Suppressor macrophage (primary cell): ENCODE data around the gene LGALS1.
"Not testable (repeated sequence)": the region's sequence is repeated elsewhere in the genome, so short reads cannot be mapped to it uniquely, and the experiment has no call there.

Source experiments
- DNase-seq, 4 experiments: peaks; one replicate each; pipeline ENCODE4 v3.0.0-alpha.2; 2020 to 2022

Gene LGALS1

GRCh38 chr22:37639070-37639760, 36.2 kb upstream of the LGALS1 start, which contains the start of gene SH3BP1:
Gene SH3BP1, plus strand, starts transcription at chr22:37639669. Its CDS starts 119 bp downstream, at chr22:37639788.
- DNase-seq = peak; percentile 46 to 80 (median 66)

GRCh38 chr22:37639771-37640590, 35.5 kb upstream of the LGALS1 start:
- peak; percentile 55 to 81 (median 75) for DNase-seq

GRCh38 chr22:37640591-37641560, 34.6 kb upstream of the LGALS1 start:
- no peak for DNase-seq

- DNase-seq = no peak
Measured at GRCh38 chr22:37641561-37641949, 33.9 kb upstream of the LGALS1 start.

- DNase-seq = peak; percentile 85 to 94 (median 92)
Measured at GRCh38 chr22:37643225-37643847, 32.1 kb upstream of the LGALS1 start.

GRCh38 chr22:37647317-37647716, 28.1 kb upstream of the LGALS1 start:
- DNase-seq = no peak

- DNase-seq = no peak
Measured at GRCh38 chr22:37647928-37648327, 27.5 kb upstream of the LGALS1 start.

- DNase-seq = no peak
Measured at GRCh38 chr22:37650463-37651136, 24.8 kb upstream of the LGALS1 start.

GRCh38 chr22:37654563-37655251, 20.7 kb upstream of the LGALS1 start:
- no peak for DNase-seq

GRCh38 chr22:37655252-37655563, 20.2 kb upstream of the LGALS1 start:
- DNase-seq = no peak

GRCh38 chr22:37656583-37656982, 18.9 kb upstream of the LGALS1 start:
- not testable (repeated sequence) for DNase-seq

- DNase-seq = no peak
Measured at GRCh38 chr22:37657590-37658132, 17.8 kb upstream of the LGALS1 start.

GRCh38 chr22:37658133-37659065, 17.0 kb upstream of the LGALS1 start, which contains the start of gene PDXP:
Gene PDXP, plus strand, starts transcription at chr22:37658723. Its CDS starts 60 bp downstream, at chr22:37658783.
- peak; percentile 99 to 100 (median 99) for DNase-seq

- peak in 3 of 4 experiments; percentile 37 to 78 (median 58) for DNase-seq
Measured at GRCh38 chr22:37659066-37659896, 16.2 kb upstream of the LGALS1 start.

GRCh38 chr22:37659897-37660708, 15.3 kb upstream of the LGALS1 start:
- no peak for DNase-seq

- DNase-seq = no peak
Measured at GRCh38 chr22:37660709-37661045, 14.8 kb upstream of the LGALS1 start.

GRCh38 chr22:37661160-37661924, 14.1 kb upstream of the LGALS1 start:
- DNase-seq = peak in 2 of 4 experiments; percentile 38 to 41
